H4 (cell line): Measurements from ENCODE around the gene ZNF862. TPM values are rescaled to one million over a fixed set of nuclear protein-coding genes. Genes with fewer than 3 reads are reported as not detected.
A peak's percentile ranks its signal among the peaks of the same experiment; 100 is the strongest.

ENCODE experiments used
- DNase-seq: peaks from one replicate; pipeline ENCODE4 v3.0.0-alpha.2; 2015; ENCODE audit warnings: low spot score
- total RNA-seq: library from RNA; depleted of rRNA; stranded (reverse); fragments of >200 nt; shearing (Covaris generic); gene quantifications from 2 replicates; pipeline ENCODE4 v1.2.3, GENCODE V29; 2014

Gene ZNF862
- total RNA-seq, 1 experiment from 2014 or later: 2.1 TPM

GRCh38 chr7:149866139-149866778, 28.1 kb downstream of the ZNF862 start:
- DNase-seq: no peak

- DNase-seq: peak; percentile 40
Measured at GRCh38 chr7:149866779-149867447, 28.7 kb downstream of the ZNF862 start.

- no peak for DNase-seq
Measured at GRCh38 chr7:149867762-149868622, 29.8 kb downstream of the ZNF862 start.

GRCh38 chr7:149868623-149869290, 30.6 kb downstream of the ZNF862 start:
- no peak for DNase-seq

GRCh38 chr7:149869291-149869650, 31.1 kb downstream of the ZNF862 start:
- DNase-seq: no peak

GRCh38 chr7:149869867-149870266, 31.7 kb downstream of the ZNF862 start:
- no peak for DNase-seq

- DNase-seq: no peak
Measured at GRCh38 chr7:149870274-149870673, 32.1 kb downstream of the ZNF862 start.

GRCh38 chr7:149870701-149871483, 32.7 kb downstream of the ZNF862 start:
- DNase-seq: no peak

- DNase-seq: no peak
Measured at GRCh38 chr7:149871576-149871975, 33.4 kb downstream of the ZNF862 start.

- peak; percentile 86 for DNase-seq
Measured at GRCh38 chr7:149872419-149873073, 34.4 kb downstream of the ZNF862 start.

- peak; percentile 91 for DNase-seq
Measured at GRCh38 chr7:149873074-149873969, 35.1 kb downstream of the ZNF862 start, which contains the start of gene ATP6V0E2. ATP6V0E2 (plus strand) TSS chr7:149873969; CDS start chr7:149874066, 97 bp downstream.

GRCh38 chr7:149873970-149874643, 35.9 kb downstream of the ZNF862 start:
- DNase-seq: no peak

- no peak for DNase-seq
Measured at GRCh38 chr7:149874644-149875028, 36.5 kb downstream of the ZNF862 start.

GRCh38 chr7:149875396-149875795, 37.2 kb downstream of the ZNF862 start:
- no peak for DNase-seq

GRCh38 chr7:149877890-149878522, 39.8 kb downstream of the ZNF862 start:
- DNase-seq: no peak

- no peak for DNase-seq
Measured at GRCh38 chr7:149878523-149878921, 40.3 kb downstream of the ZNF862 start.

- DNase-seq: no peak
Measured at GRCh38 chr7:149879271-149879743, 41.1 kb downstream of the ZNF862 start.
